HG02642 (cell line): ENCODE measurements around the gene DNAJB5.

Experiments used
- ATAC-seq: cut with Tn5 transposase; IDR thresholded peaks from one replicate; pipeline ENCODE4 v1.9.1; 2021; ENCODE audit warnings: mild to moderate bottlenecking; ENCODE audit not compliant: unreplicated experiment, poor library complexity

DNAJB5 gene

DNA sequence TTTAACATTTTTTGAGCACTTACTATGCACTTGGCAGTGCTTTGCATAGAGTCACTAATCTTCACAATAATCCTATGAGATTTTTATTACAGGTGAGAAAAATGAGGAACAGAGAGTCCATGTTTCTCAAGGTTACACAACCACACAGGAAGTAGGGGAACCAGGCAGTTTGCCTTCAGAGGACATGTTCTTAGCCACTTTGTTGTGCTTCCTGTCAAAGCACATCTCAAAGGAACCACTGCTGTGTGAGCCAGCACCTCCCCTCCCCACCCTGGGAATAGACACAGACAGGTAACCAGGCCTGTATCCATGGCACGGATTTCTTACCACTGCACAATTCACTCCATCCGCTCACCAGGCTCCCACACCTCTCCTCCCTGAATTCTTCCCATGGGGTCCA is 6.3 kb upstream of the DNAJB5 start:
- ATAC-seq: no peak

DNA sequence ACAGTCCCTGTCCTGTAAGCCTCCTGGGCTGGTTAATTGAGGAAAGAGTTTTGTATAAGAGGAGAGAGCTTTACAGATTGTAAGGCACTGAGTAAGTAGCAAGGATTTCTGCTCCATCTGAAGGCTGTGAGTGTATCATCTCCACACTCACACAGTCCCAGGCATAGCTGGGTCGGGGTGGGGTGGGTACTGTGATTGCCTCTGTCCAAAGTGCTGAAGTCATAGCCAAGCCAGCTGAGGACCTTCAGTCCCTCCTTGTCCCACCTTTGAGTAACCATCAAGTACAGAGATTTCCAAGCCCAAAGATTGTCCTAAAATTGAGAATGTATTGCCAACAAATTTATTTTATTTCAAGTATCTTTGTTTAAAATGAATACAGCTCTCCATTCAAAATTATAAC is 5.5 kb upstream of the DNAJB5 start:
- no peak for ATAC-seq

GRCh38 chr9:34985311-34985899 is 4.1 kb upstream of the DNAJB5 start:
- no peak for ATAC-seq

DNA sequence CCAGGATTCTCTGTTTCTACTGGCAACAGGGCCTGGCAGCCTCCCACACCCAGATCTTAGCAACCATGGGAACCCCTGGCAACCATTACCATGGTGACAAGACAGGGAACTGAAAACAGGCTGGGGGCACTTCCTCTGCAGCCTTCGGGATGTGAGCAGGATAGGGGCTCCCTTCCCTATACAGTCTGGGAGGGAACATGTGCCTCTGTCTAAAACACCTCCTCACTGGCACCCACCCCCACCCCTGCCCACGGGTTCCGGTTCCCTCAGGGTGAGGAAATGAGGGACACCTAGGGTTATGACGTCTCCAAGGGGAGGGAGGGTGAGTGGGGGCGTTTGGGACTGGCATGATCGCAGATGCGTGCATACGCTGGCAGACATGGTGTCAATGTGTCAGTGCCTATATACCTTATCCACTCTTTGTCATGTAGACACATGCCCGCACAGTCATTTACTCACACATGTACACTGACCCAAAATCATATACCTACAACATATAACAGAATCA is 3.0 kb upstream of the DNAJB5 start:
- ATAC-seq: no peak

GRCh38 chr9:34987160-34987901 is 2.2 kb upstream of the DNAJB5 start:
- no peak for ATAC-seq

GRCh38 chr9:34988218-34989002 is 1.1 kb upstream of the DNAJB5 start:
- ATAC-seq: no peak

GRCh38 chr9:34989946-34990635 is 546 bp downstream of the DNAJB5 start:
- ATAC-seq: no peak

GRCh38 chr9:34990908-34991606 is 1.5 kb downstream of the DNAJB5 start:
- no peak for ATAC-seq

GRCh38 chr9:34991607-34992375 is 2.2 kb downstream of the DNAJB5 start:
- ATAC-seq: no peak

GRCh38 chr9:34992376-34992951 is 2.9 kb downstream of the DNAJB5 start:
- no peak for ATAC-seq

- no peak for ATAC-seq
Measured at GRCh38 chr9:34993502-34994259, 4.1 kb downstream of the DNAJB5 start.

- ATAC-seq: no peak
Measured at GRCh38 chr9:34994260-34994899, 4.8 kb downstream of the DNAJB5 start.

DNA sequence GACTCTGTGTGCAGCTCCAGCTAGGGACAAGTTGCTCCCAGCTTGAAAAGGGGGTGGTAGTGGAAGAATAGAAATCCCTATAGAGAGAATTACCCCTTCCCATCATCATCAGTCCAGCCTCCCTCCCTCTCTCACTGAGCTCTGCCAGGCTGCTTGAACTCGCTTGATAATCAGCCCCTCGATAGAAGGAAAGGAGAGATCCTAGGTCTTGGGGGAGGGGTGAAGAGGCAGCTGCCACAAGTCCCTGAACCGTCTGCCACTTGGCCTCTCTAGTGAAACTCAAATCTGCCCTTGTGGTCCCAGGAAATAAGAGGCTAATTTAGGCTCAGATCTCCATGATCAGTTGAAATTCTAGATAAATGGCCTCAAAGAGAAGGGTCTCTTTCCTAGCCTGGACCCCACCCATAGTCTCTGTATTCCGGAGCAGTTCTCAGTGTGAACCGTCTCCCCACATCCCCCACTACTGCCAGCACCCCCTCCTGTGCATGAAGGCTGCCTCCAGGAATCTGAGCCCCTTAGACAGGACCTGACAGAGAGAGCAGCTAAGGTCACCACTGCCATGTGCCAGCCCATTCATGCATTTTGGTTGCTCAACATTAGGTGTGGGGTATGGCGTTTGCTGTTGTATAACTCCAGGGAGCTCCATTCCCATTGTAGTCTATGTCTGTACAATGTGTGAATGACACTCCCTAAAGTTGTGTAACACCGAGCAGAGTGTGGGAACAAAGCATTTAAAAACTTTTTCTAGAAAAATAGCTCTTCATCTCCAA is 5.5 kb downstream of the DNAJB5 start:
- no peak for ATAC-seq

- ATAC-seq: no peak
Measured at GRCh38 chr9:34995670-34996060, 6.1 kb downstream of the DNAJB5 start.

DNA sequence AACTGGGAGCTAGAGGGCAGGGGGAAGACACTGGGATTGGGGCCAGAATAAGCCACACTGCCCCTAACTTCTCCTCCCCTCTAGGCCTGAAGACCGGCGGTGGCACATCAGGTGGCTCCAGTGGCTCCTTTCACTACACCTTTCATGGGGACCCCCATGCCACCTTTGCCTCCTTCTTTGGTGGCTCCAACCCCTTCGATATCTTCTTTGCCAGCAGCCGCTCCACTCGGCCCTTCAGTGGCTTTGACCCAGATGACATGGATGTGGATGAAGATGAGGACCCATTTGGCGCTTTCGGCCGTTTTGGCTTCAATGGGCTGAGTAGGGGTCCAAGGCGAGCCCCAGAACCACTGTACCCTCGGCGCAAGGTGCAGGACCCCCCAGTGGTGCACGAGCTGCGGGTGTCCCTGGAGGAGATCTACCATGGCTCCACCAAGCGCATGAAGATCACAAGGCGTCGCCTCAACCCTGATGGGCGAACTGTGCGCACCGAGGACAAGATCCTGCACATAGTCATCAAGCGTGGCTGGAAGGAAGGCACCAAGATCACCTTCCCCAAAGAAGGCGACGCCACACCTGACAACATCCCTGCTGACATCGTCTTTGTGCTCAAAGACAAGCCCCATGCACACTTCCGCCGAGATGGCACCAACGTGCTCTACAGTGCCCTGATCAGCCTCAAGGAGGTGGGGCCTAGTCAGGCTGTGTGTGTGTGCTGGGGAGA is 6.8 kb downstream of the DNAJB5 start:
- ATAC-seq: no peak

DNA sequence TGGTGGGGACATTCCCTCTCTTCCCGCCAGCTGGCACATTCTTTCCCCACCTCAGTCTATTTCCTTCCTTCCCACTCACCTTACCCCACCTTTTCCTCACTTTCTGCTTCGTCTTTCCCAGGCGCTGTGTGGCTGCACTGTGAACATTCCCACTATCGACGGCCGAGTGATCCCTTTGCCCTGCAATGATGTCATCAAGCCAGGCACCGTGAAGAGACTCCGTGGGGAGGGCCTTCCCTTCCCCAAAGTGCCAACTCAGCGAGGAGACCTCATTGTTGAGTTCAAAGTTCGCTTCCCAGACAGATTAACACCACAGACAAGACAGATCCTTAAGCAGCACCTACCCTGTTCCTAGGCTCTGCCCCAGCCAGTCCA is 7.3 kb downstream of the DNAJB5 start:
- no peak for ATAC-seq
